ENCODE data around the gene INO80. TPM values are rescaled to one million over a fixed set of nuclear protein-coding genes. Genes with fewer than 3 reads are reported as not detected.
A peak's percentile ranks its signal among the peaks of the same experiment; 100 is the strongest.

Gene INO80
- total RNA-seq, 2 experiments from 2014 or later: 31.7 to 35.1 TPM

GRCh38 chr15:41106947-41107346, 9.1 kb downstream of the INO80 start:
- Histone ChIP-seq H3K4me3 (ENCODE audit: low read depth, low read length, poor library complexity, severe bottlenecking) (no peak overlapping the region), H3K4me1 (ENCODE audit: insufficient read depth, low read length, poor library complexity, severe bottlenecking) (no peaks in the 10 kb centered on the region), H3K4me2 (ENCODE audit: low read length) (no peak overlapping the region), H4K20me1 (ENCODE audit: insufficient read depth, low read length) (no peaks in the 10 kb centered on the region), H3K27ac (ENCODE audit: low read depth, low read length, poor library complexity, severe bottlenecking) (no peak overlapping the region), H3K36me3 (ENCODE audit: insufficient read depth, low read length) (peaks cover 91% of the 10 kb centered on the region), H3K9me2 (ENCODE audit: insufficient read depth, low read length) (no peaks in the 10 kb centered on the region), H2AFZ (ENCODE audit: low read length) (no peak overlapping the region), H3K9me3 (ENCODE audit: low read length) (no peaks in the 10 kb centered on the region), H3K79me2 (ENCODE audit: insufficient read depth, low read depth, low read length) (peaks cover 90% of the 10 kb centered on the region)
- no peak for DNase-seq (ENCODE audit: low spot score)
- TF ChIP-seq EZH2phosphoT487 (IDR thresholded peaks at IDR 0.05; ENCODE audit: borderline replicate concordance, low read depth, low read length) (no peak), CTCF (conservative IDR thresholded peaks at IDR 0.05; ENCODE audit: low read length) (no peak)
- POLR2A ChIA-PET: no interaction called here
- no TSS peak for BruUV-seq (replicated peaks)
- intact Hi-C loops (cut with micrococcal nuclease; ENCODE audit: unreplicated experiment): no loop called here
- CTCF ChIA-PET (ENCODE audit: unreplicated experiment): no interaction called here

- H3K9me3 ChIP-seq (ENCODE audit: low read length): no peaks in the 10 kb centered on the region
- CTCF ChIA-PET (ENCODE audit: unreplicated experiment): no interaction called here
- H3K79me2 ChIP-seq (ENCODE audit: insufficient read depth, low read depth, low read length): peaks cover 82% of the 10 kb centered on the region
- no peak overlapping the region for H3K4me3 ChIP-seq (ENCODE audit: low read depth, low read length, poor library complexity, severe bottlenecking)
- no peaks in the 10 kb centered on the region for H4K20me1 ChIP-seq (ENCODE audit: insufficient read depth, low read length)
- H3K4me2 ChIP-seq (ENCODE audit: low read length): no peak overlapping the region
- H3K9me2 ChIP-seq (ENCODE audit: insufficient read depth, low read length): no peaks in the 10 kb centered on the region
- H3K36me3 ChIP-seq (ENCODE audit: insufficient read depth, low read length): peaks cover 86% of the 10 kb centered on the region
- H3K4me1 ChIP-seq (ENCODE audit: insufficient read depth, low read length, poor library complexity, severe bottlenecking): no peaks in the 10 kb centered on the region
- no peak overlapping the region for H3K27ac ChIP-seq (ENCODE audit: low read depth, low read length, poor library complexity, severe bottlenecking)
- BruUV-seq (replicated peaks): TSS peak; percentile 29
- H2AFZ ChIP-seq (ENCODE audit: low read length): no peak overlapping the region
- POLR2A ChIA-PET: interaction anchor here (0.6 kb wide), 1 partner anchor 32 kb away, joined by 3 read pairs; no protein-coding TSS in a partner anchor
- intact Hi-C loops (cut with micrococcal nuclease; ENCODE audit: unreplicated experiment): no loop called here
- TF ChIP-seq CTCF (conservative IDR thresholded peaks at IDR 0.05; ENCODE audit: low read length) (no peak), EZH2phosphoT487 (IDR thresholded peaks at IDR 0.05; ENCODE audit: borderline replicate concordance, low read depth, low read length) (no peak)
- no peak for DNase-seq (ENCODE audit: low spot score)
These were observed 10.4 kb downstream of the INO80 start for GRCh38 chr15:41105348-41106334.

- TF ChIP-seq EZH2phosphoT487 (IDR thresholded peaks at IDR 0.05; ENCODE audit: borderline replicate concordance, low read depth, low read length): no peak
- TF ChIP-seq CTCF (conservative IDR thresholded peaks at IDR 0.05; ENCODE audit: low read length): no peak
- ChIA-PET POLR2A (interaction anchor here (0.7 kb wide), 2 partner anchors 13 to 234 kb away, joined by 4 read pairs; no protein-coding TSS in a partner anchor), CTCF (ENCODE audit: unreplicated experiment) (no interaction called here)
- H4K20me1 ChIP-seq (ENCODE audit: insufficient read depth, low read length): no peaks in the 10 kb centered on the region
- H3K9me3 ChIP-seq (ENCODE audit: low read length): no peaks in the 10 kb centered on the region
- H3K27ac ChIP-seq (ENCODE audit: low read depth, low read length, poor library complexity, severe bottlenecking): no peak overlapping the region
- DNase-seq (ENCODE audit: low spot score): no peak
- H3K9me2 ChIP-seq (ENCODE audit: insufficient read depth, low read length): no peaks in the 10 kb centered on the region
- intact Hi-C loops (cut with micrococcal nuclease; ENCODE audit: unreplicated experiment): no loop called here
- peaks cover 86% of the 10 kb centered on the region for H3K36me3 ChIP-seq (ENCODE audit: insufficient read depth, low read length)
- H2AFZ ChIP-seq (ENCODE audit: low read length): no peak overlapping the region
- peaks cover 81% of the 10 kb centered on the region for H3K79me2 ChIP-seq (ENCODE audit: insufficient read depth, low read depth, low read length)
- no peak overlapping the region for H3K4me3 ChIP-seq (ENCODE audit: low read depth, low read length, poor library complexity, severe bottlenecking)
- no TSS peak for BruUV-seq (replicated peaks)
- H3K4me1 ChIP-seq (ENCODE audit: insufficient read depth, low read length, poor library complexity, severe bottlenecking): no peaks in the 10 kb centered on the region
- H3K4me2 ChIP-seq (ENCODE audit: low read length): no peak overlapping the region
These were observed 11.8 kb downstream of the INO80 start for GRCh38 chr15:41104234-41104633.

Data from OCI-LY7 (cell line).